Measurements from ENCODE around the gene RHOF. TPM values are rescaled to one million over a fixed set of nuclear protein-coding genes. Genes with fewer than 3 reads are reported as not detected.
"Not testable (repeated sequence)": the region's sequence is repeated elsewhere in the genome, so short reads cannot be mapped to it uniquely, and the experiment has no call there.

Gene RHOF
- polyA plus RNA-seq, 5 donors = 7.2 to 13.7 (median 11.1) TPM

DNA sequence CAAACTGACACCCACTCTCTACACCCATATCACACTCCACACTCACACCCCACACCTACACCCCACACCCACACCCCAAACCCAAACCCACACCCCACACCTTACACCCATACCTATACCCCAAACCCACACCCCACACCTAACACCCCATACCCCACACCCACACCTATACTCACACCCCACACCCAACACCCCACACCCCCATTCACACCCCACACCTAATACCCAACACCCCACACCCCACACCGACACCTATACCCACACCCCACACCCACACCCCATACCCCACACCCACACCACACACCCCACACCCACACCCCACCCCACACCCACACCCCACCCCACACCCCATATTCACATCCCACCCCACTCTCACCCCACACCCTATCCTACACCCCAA is 42.5 kb downstream of the RHOF start:
- DNase-seq = no peak

DNA sequence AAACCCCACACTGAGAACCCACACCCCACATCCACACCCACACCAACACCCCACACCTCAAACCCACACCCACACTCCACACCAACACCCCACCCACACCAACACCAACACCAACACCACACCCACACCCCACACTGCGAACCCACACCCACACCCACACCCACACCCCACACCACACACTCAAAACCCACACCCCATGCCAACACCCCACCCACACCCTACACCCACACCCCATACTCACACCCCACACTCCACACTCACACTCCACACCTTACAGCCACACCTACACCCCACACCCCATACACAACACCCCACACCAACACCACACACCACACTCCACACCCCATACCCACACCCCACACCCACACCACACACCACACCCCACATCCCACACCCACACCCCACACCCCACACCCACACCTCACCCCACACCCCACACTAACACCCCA is 43.0 kb downstream of the RHOF start:
- no peak for DNase-seq

DNA sequence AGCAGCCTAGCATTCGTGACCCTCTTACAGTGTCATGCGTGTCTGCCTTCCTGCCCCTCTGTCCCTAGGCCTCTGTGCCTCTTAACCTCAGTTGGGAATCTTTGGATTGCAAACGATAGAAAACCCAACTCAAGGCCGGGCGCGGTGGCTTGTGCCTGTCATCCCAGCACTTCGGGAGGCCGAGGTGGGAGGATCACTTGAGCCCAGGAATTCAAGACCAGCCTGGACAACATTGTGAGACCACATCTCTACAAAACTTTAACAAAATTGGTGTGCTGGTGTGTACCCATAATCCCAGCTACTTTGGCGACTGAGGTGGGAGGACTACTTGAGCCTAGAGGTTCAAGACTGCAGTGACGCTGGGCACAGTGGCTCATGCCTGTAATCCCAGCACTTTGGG is 44.2 kb downstream of the RHOF start:
- no peak for DNase-seq

DNA sequence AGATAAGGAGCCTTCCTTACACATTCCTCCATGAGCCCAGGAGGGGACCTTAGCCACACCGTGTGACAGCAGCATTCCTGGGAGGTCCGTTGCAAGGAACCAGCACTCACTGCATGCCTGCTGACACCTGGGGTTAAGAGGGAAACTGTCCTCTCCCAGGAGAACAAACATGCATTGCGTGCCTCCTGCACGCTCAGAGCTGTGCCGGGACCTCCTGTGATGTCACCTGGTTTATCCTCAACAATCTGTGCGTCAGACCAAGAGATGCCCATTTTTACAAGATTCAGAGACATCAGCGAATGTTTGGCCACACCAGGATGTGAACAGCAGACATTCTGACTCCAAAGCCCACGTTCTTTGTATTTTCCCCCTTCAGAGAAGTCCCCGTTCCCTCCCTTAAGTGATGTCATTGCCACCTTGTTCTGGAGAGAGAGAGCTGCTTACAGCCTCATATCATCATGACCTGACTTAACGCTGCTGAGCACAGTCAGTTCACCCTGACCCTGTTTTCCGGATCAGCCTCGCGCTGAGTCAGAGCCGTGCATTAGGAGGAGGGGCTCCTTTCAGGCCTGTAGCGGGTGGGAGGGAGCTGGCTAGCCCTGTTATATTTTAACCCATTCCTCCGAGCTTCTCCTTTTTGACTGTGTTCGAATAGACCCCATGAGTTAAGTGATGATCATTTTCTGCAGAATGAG is 44.8 kb downstream of the RHOF start:
- DNase-seq = peak; percentile 16 to 46

DNA sequence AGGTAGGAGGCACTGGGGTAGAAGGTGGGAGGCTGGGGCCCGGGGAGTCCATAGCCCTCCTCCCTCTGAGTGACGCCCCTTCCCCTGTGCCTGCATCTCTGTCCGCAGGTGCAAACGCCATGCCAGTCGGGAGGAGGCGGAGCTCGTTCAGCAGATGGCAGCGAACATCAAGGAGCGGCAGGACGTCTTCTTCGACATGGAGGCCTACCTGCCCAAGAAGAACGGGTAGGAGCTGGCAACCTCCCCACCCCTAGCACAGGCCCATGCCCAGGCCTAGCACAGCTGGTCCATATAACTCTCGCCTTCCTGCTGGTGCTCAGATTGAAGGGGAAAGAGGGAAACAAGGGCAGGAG is 45.3 kb downstream of the RHOF start:
- DNase-seq = peak in 1 of 2 donors; percentile 36

DNA sequence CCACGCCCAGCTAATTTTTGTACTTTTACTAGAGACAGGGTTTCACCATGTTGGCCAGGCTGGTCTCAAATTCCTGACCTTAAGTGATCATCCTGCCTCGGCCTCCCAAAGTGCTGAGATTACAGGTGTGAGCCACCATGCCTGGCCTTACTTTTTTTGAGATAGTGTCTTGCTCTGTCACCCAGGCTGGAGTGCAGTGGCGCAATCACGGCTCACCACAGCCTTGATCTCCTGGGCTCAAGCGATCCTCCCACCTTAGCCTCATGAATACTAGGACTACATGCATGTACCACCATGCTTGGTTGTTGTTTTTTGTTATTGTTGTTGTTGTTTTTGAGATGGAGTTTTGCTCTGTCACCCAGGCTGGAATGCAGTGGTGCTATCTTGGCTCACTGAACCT is 47.9 kb downstream of the RHOF start:
- DNase-seq = not testable (repeated sequence)

DNA sequence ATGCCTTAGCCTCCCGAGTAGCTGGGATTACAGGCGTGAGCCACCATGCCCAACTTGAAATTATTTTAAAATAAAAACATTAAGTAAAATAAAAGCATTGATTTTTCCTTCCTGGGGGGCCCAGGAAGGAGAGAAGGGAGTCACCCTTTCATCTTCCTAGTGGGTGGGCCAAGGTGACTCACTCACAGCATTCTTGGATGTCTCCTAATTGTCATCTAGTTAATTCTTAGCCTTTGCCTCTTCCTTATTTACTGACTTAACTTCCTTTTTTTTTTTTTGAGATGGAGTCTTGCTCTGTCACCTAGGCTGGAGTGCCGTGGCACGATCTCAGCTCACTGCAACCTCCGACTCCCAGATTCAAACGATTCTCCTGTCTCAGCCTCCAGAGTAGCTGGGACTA is 51.7 kb downstream of the RHOF start:
- DNase-seq = no peak

DNA sequence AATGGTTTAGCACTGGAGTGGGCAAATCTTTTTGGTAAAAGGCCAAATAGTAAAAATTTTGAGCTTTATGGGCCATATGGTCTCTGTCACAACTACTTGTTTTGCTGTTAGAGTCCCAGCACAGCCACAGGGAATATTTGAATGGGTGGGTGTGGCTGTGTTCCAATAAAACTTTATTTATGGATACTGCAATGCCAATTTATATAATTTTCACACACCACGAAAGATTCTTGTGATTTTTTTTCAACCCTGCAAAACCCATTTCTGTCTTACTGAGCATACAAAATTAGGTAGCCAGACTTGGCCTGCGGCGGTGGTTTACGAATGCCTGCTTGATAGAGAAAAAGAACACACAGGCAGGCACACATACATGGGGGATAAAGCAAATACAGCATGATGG is 52.6 kb downstream of the RHOF start:
- DNase-seq = no peak

DNA sequence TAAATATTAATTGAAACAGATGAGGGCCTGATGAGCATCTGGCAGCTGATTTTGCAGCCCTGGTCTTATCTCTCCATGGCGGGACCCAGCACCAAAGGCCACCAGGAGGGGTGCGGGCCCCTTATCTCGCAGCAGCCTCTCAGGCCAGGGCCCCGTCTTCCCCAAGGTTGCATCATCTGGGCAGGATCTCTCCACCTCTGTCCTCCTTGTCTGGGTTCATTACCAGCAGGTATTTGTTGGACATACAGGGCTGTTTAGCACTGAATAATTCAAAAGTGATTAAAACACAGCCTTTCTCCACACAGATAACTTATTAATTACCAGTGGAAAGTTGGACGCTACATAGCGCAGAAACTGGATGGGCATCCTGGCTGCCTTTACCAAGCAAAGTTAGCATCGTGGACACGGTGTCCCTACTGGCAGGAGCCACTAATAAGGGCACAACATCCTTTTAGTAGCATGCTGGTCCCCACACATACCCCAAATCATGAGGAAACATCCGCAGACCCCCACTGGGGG is 55.1 kb downstream of the RHOF start:
- no peak for DNase-seq

DNA sequence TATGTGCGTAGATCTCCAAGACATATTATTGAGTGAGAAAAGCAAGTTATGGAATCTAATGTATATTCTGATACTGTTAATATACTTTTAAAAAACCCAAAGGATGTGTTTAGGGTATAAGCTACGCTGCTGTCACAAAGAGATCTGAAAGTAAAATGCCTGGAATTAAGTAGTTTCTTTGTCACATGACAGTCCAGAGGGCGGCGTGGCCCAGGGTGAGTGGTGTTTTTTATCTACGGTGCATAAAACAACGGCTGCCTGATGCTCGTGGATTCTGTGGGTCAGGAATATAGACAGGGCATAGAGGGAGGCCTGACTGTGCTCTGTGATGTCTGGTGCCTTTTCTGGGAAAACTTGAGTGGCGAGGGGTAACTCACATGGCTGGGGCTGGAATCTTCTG is 59.6 kb downstream of the RHOF start:
- no peak for DNase-seq

DNA sequence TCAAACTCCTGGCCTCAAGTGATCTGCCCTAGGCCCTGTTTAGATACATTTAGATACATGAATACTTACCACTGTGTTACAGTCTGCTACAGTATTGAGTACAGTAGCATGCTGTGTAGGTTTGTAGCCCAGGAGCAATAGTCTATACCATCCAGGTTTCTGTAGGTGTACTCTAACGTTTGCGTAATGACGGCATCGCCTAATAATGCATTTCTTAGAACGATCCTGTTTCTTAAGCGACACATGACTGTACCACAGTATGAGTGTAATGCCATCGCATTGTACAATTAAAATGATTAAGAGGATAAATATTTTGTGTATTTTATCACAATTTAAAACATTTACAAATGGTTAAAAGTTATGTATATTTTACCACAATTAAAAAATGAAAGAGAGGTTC is 62.0 kb downstream of the RHOF start:
- DNase-seq = no peak

DNA sequence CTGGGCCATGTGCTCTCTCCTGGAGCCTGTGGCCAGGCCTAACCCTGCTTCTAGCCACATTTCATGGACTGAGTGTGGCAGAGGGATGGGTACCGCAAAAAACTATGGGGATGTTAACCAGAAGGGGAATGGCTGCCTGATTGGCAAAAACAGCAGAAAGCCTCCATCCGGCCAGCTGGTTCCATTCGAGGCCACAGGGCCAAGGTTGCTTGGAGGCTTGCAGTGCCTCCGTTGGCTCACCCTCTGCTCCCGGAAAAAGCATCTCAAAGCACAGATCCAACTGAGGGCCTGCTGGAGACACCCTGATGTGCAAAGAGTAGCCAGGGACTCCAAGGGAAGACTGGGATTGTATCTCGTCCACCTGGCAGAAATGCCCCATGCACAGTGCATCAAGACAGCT is 64.5 kb downstream of the RHOF start:
- DNase-seq = no peak

Other genes with a start within 250 kb of the RHOF start
- gene KDM2B, start 212.7 kb downstream of the RHOF start, polyA plus RNA-seq (ENCODE audit: insufficient read depth in 1 of 5, insufficient read length in 5 of 5, low replicate concordance in 1 of 5) = 10 to 100 TPM; 34.3 to 39.8 (median 37.8) TPM
- gene ORAI1, start 167.2 kb downstream of the RHOF start, polyA plus RNA-seq (ENCODE audit: insufficient read depth in 1 of 5, insufficient read length in 5 of 5, low replicate concordance in 1 of 5) = 10 to 100 TPM in 4 of 5 donors, 1 to 10 TPM in 1; 8.7 to 20.6 (median 11.4) TPM
- gene MORN3, start 124.0 kb downstream of the RHOF start, polyA plus RNA-seq (ENCODE audit: insufficient read depth in 1 of 5, insufficient read length in 5 of 5, low replicate concordance in 1 of 5) = 1 to 10 TPM in 4 of 5 donors, under 1 TPM in 1; 0.70 to 2.6 (median 1.9) TPM
- 10 to 100 TPM in 3 of 5 donors, 1 to 10 TPM in 2; 6.8 to 13.5 (median 11.3) TPM for gene TMEM120B, start 80.9 kb downstream of the RHOF start, polyA plus RNA-seq (ENCODE audit: insufficient read depth in 1 of 5, insufficient read length in 5 of 5, low replicate concordance in 1 of 5)
- gene SETD1B, start 10.3 kb upstream of the RHOF start, polyA plus RNA-seq (ENCODE audit: insufficient read depth in 1 of 5, insufficient read length in 5 of 5, low replicate concordance in 1 of 5) = 10 to 100 TPM in 4 of 5 donors, 1 to 10 TPM in 1; 9.4 to 16.6 (median 13.1) TPM
- under 1 TPM in 3 of 5 donors, not detected in 2; 0.08 to 0.34 (median 0.10) TPM for gene HPD, start 65.2 kb upstream of the RHOF start, polyA plus RNA-seq (ENCODE audit: insufficient read depth in 1 of 5, insufficient read length in 5 of 5, low replicate concordance in 1 of 5)
- 10 to 100 TPM; 37.3 to 56.4 (median 45.9) TPM for gene PSMD9, start 95.1 kb upstream of the RHOF start, polyA plus RNA-seq (ENCODE audit: insufficient read depth in 1 of 5, insufficient read length in 5 of 5, low replicate concordance in 1 of 5)
- 10 to 100 TPM in 1 of 5 donors, 1 to 10 TPM in 4; 3.8 to 12.5 (median 9.6) TPM for gene CFAP251, start 124.9 kb upstream of the RHOF start, polyA plus RNA-seq (ENCODE audit: insufficient read depth in 1 of 5, insufficient read length in 5 of 5, low replicate concordance in 1 of 5)
- 10 to 100 TPM; 13.9 to 17.9 (median 16.6) TPM for gene BCL7A, start 228.2 kb upstream of the RHOF start, polyA plus RNA-seq (ENCODE audit: insufficient read depth in 1 of 5, insufficient read length in 5 of 5, low replicate concordance in 1 of 5)